HG02798 (cell line): ENCODE results near the gene RAD51B.

Experiments
- ATAC-seq: cut with Tn5 transposase; IDR thresholded peaks from one replicate; pipeline ENCODE4 v1.9.1; 2021; ENCODE audit warnings: mild to moderate bottlenecking; ENCODE audit not compliant: unreplicated experiment, poor library complexity

Gene RAD51B

GRCh38 chr14:68135566-68135965 lies 316.0 kb downstream of the RAD51B start:
- ATAC-seq: no peak

GRCh38 chr14:68137704-68138619 lies 318.4 kb downstream of the RAD51B start:
- no peak for ATAC-seq

GRCh38 chr14:68139431-68140075 lies 320.0 kb downstream of the RAD51B start:
- ATAC-seq: no peak

- ATAC-seq: no peak
Observed at GRCh38 chr14:68140076-68140741, 320.6 kb downstream of the RAD51B start.

GRCh38 chr14:68140806-68141205 lies 321.2 kb downstream of the RAD51B start:
- ATAC-seq: no peak

- no peak for ATAC-seq
Observed at GRCh38 chr14:68141281-68142088, 321.9 kb downstream of the RAD51B start.

- no peak for ATAC-seq
Observed at GRCh38 chr14:68143341-68143841, 323.8 kb downstream of the RAD51B start.

- ATAC-seq: no peak
Observed at GRCh38 chr14:68144051-68144681, 324.6 kb downstream of the RAD51B start.

GRCh38 chr14:68145036-68145435 lies 325.5 kb downstream of the RAD51B start:
- ATAC-seq: no peak

GRCh38 chr14:68145539-68145938 lies 326.0 kb downstream of the RAD51B start:
- ATAC-seq: no peak

GRCh38 chr14:68146818-68147217 lies 327.2 kb downstream of the RAD51B start:
- no peak for ATAC-seq

GRCh38 chr14:68147303-68147702 lies 327.7 kb downstream of the RAD51B start:
- ATAC-seq: no peak

- no peak for ATAC-seq
Observed at GRCh38 chr14:68148276-68148675, 328.7 kb downstream of the RAD51B start.

- ATAC-seq: no peak
Observed at GRCh38 chr14:68148763-68149162, 329.2 kb downstream of the RAD51B start.

- no peak for ATAC-seq
Observed at GRCh38 chr14:68153275-68153674, 333.7 kb downstream of the RAD51B start.

GRCh38 chr14:68154275-68154674 lies 334.7 kb downstream of the RAD51B start:
- no peak for ATAC-seq

GRCh38 chr14:68157971-68158371 lies 338.4 kb downstream of the RAD51B start:
- ATAC-seq: no peak

GRCh38 chr14:68158640-68159039 lies 339.1 kb downstream of the RAD51B start:
- ATAC-seq: no peak
